Nephron progenitor cell (in vitro differentiated cells): ENCODE measurements around the gene RASA2.

Experiments
- DNase-seq: peaks from one replicate; pipeline ENCODE4 v3.0.0; 2021
- H3K27ac Mint-ChIP-seq: 2 replicates; pipeline ENCODE4 v1.8.0; 2021; ENCODE audit warnings: mild to moderate bottlenecking, moderate library complexity, mixed read lengths
- H3K27me3 Mint-ChIP-seq: 2 replicates; pipeline ENCODE4 v1.8.0; 2021; ENCODE audit warnings: mild to moderate bottlenecking, low read depth, mixed read lengths; ENCODE audit not compliant: poor library complexity
- H3K36me3 Mint-ChIP-seq: 2 replicates; pipeline ENCODE4 v1.8.0; 2021; ENCODE audit warnings: low read depth, mixed read lengths
- H3K4me1 Mint-ChIP-seq: 2 replicates; pipeline ENCODE4 v1.8.0; 2021; ENCODE audit warnings: mixed read lengths
- H3K4me3 Mint-ChIP-seq: 2 replicates; pipeline ENCODE4 v1.8.0; 2021; ENCODE audit warnings: mild to moderate bottlenecking, moderate library complexity, mixed read lengths
- H3K9me3 Mint-ChIP-seq: 2 replicates; pipeline ENCODE4 v1.8.0; 2021; ENCODE audit warnings: mild to moderate bottlenecking, moderate library complexity, mixed read lengths
- TF ChIP-seq, protein P1 (sequence below): fragments of 200-600 bp; sonication (generic); IDR thresholded peaks from 2 replicates; pipeline ENCODE4 v1.5.0; 2021; ENCODE audit warnings: antibody characterized with exemption

RASA2 gene

DNA sequence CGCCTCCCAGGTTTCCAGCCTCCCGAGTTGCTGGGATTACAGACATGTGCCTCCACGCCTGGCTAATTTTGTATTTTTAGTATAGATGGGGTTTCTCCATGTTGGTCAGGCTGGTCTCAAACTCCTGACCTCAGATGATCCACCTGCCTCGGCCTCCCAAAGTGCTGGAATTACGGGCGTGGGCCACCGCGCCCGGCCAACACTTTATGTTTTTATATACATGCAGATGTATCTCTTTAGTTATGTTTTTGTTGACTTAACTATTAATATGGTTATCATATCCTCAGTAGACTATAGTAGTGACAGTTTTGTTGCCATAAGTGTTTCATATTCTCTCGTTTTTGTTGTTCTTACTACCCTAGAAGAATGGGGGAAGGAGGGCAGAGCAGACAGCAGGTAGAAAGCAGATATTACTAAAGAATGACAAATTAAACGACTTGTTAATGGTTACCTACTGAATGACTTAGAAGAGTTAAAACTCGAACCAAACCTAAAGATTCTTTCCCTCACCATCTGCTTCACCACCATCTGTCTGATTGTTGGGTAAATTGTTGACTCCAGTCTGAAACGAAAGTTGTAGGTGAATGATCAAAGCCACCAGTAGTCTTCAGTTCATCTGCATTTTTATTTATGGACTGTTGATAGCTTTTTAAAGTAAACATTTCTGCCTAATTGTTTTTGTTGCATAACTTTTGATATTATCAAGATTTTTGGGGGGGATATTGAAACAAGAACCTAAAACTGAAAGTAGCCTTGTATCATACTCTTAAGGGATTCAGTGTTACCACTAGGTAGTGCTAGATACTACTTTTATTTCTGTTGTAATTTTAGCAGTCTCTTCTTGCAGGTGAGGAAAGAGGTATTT, 89.3 kb downstream of the RASA2 start:
- H3K9me3 Mint-ChIP-seq, result no peaks in the 10 kb centered on the region
- peaks cover 5% of the 10 kb centered on the region for H3K4me1 Mint-ChIP-seq
- H3K4me3 Mint-ChIP-seq, result no peak overlapping the region
- no peaks in the 10 kb centered on the region for H3K27me3 Mint-ChIP-seq
- TF ChIP-seq, protein P1, sequence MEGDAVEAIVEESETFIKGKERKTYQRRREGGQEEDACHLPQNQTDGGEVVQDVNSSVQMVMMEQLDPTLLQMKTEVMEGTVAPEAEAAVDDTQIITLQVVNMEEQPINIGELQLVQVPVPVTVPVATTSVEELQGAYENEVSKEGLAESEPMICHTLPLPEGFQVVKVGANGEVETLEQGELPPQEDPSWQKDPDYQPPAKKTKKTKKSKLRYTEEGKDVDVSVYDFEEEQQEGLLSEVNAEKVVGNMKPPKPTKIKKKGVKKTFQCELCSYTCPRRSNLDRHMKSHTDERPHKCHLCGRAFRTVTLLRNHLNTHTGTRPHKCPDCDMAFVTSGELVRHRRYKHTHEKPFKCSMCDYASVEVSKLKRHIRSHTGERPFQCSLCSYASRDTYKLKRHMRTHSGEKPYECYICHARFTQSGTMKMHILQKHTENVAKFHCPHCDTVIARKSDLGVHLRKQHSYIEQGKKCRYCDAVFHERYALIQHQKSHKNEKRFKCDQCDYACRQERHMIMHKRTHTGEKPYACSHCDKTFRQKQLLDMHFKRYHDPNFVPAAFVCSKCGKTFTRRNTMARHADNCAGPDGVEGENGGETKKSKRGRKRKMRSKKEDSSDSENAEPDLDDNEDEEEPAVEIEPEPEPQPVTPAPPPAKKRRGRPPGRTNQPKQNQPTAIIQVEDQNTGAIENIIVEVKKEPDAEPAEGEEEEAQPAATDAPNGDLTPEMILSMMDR, result peak; percentile 41
- peaks cover 25% of the 10 kb centered on the region for H3K36me3 Mint-ChIP-seq
- no peak for DNase-seq
- no peak overlapping the region for H3K27ac Mint-ChIP-seq

DNA sequence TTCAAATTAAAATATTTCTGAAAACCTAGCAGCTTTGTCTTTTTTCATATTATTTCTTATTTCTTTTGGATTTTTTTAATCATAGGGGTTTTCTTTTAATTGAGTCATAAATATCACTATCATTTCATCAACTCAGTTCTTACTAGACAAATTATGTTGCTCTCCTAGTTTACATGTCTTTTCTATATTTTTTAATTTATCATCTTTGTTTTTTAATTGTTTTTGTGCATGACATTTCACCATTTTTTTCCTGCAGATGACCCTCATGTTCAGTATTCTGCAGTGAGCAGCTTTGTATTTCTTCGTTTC, 89.9 kb downstream of the RASA2 start:
- H3K27ac Mint-ChIP-seq, result no peak overlapping the region
- TF ChIP-seq, protein P1, result no peak
- peaks cover 25% of the 10 kb centered on the region for H3K36me3 Mint-ChIP-seq
- no peaks in the 10 kb centered on the region for H3K9me3 Mint-ChIP-seq
- DNase-seq, result no peak
- H3K4me1 Mint-ChIP-seq, result peaks cover 5% of the 10 kb centered on the region
- H3K27me3 Mint-ChIP-seq, result no peaks in the 10 kb centered on the region
- H3K4me3 Mint-ChIP-seq, result no peak overlapping the region

DNA sequence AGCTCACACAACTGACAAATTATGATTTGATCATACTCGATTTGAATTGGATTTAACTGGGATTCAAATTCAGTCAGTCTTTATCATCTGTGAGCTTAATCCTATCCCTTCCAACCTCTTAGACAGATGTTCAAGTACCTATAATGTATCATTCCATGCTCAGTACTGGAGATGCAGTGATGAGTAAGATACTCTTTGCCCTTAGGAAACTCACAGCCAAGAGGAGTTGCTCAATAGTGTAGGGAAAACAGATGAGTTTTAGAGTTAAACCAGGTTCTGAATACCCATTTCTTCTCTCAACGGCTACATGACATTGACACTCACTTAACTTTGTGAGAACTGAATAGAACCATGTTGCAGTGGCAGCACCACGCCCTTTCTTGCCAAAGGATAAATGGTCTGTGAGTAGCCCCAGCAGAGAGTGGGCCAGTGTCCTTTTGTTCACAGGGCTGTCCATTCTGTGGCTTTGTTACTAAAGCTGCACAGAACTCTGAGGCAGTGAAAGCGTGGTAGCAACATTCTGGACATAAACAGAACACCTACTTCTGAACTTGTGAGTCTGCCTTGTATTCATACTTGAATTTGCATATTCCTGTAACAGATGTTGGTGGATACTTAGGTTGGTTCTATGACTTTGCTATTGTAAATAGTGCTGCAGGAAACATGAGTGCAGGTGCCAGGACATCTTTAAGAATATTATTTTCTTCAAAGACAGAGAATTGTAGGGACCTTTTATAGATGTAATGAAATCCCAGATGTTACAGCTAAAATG, 91.6 kb downstream of the RASA2 start:
- H3K4me3 Mint-ChIP-seq, result no peak overlapping the region
- peaks cover 23% of the 10 kb centered on the region for H3K36me3 Mint-ChIP-seq
- H3K27ac Mint-ChIP-seq, result no peak overlapping the region
- H3K4me1 Mint-ChIP-seq, result peaks cover 5% of the 10 kb centered on the region
- TF ChIP-seq, protein P1, result no peak
- no peaks in the 10 kb centered on the region for H3K27me3 Mint-ChIP-seq
- H3K9me3 Mint-ChIP-seq, result no peaks in the 10 kb centered on the region
- no peak for DNase-seq

DNA sequence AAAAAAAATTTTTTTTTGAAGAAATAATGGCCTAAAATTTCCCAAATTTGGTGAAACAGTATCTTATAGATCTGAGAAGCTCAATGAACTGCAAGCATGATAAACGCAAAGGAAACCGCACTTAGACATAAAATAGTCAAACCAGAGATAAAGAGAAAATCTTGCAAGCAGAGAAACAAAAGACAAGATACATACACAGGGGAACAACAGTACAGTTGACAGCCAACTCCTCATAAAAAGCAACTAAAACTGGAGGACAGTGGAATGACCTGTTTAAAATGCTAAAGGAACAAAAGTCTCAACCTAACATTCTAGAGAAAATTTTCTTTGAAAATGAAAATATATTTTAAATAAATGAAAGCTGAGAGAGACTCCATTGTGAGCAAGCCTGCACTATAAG, 107.5 kb downstream of the RASA2 start:
- peaks cover 88% of the 10 kb centered on the region for H3K36me3 Mint-ChIP-seq
- H3K27me3 Mint-ChIP-seq, result no peaks in the 10 kb centered on the region
- H3K4me1 Mint-ChIP-seq, result no peaks in the 10 kb centered on the region
- H3K27ac Mint-ChIP-seq, result no peak overlapping the region
- peaks cover 33% of the 10 kb centered on the region for H3K9me3 Mint-ChIP-seq
- H3K4me3 Mint-ChIP-seq, result no peak overlapping the region
- TF ChIP-seq, protein P1, result no peak
- DNase-seq, result no peak

DNA sequence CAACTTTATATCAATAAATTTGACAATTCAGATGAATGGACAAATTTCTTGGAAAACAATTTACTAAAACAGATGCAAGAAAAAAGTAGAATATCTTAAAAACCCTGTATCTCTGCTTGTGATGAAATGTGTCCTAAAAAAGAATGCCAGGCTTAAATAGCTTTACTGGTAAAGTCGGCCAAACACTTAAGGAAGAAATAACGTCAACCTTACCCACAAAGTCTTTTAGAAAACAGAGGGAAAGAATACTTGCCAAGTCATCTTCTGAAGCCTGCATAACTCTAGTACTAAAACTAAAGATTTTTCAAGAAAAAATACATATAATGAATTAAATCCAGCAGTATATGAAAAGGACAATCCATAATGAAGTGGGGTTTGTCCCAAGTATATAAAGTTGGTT, 111.1 kb downstream of the RASA2 start:
- Mint-ChIP-seq H3K4me1 (no peaks in the 10 kb centered on the region), H3K27me3 (no peaks in the 10 kb centered on the region), H3K4me3 (no peak overlapping the region), H3K27ac (no peak overlapping the region), H3K9me3 (peaks cover 59% of the 10 kb centered on the region), H3K36me3 (peaks cover 97% of the 10 kb centered on the region)
- DNase-seq, result no peak
- TF ChIP-seq, protein P1, result no peak
